ENCODE measurements around the gene GET3.
"Not testable (repeated sequence)": the region's sequence is repeated elsewhere in the genome, so short reads cannot be mapped to it uniquely, and the experiment has no call there.

The GET3 gene

DNA sequence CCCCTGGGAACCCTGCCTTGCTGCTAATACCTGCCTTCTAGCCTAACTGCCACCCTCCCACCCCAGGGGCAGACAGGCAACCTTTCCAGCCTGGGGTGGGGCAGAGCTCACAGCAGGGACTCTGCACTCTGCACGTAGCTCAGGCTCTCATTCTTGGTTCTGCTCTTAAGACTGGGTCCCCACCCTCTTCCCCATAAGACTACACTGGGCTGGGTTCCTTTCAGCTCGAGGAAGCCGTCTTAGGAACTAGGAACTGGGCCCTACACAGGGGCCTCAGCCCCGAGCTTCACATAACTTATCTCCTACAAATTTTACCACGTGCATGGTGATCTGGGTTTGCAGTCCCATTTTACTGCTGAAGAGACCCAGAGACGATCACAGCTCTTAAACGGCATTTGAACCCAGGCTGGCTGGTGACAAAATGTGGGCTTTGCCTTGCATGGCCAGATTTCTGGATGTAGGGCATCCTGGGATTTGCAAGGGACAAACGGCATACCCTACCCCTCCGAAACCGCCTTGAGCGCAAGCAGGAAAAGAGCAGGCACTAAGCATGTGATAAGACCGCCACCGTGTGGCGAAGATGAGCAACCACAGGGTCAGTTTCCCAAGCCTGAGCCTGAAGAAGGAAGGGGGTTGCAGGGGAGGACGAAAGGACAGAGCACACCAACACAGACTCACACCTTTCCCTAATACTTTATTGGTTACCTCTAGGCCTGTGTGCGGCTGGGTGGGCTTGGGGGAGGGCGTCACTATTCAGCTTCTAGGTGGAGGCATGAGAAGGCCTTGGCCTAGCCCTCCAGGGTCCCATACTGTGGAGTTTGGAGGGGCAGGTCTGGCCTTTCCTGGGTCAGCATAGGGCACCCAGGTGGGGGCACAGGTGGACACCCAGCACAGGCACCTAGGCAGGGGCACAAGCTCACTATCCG is 59.1 kb downstream of the GET3 start:
- peaks cover 33% of the 10 kb centered on the region for H3K4me1 Mint-ChIP-seq (ENCODE audit: low read depth)
- peak overlapping the region; percentile 85 for H3K27ac Mint-ChIP-seq
- peaks cover 16% of the 10 kb centered on the region for H3K36me3 Mint-ChIP-seq (ENCODE audit: low read depth)
- no peaks in the 10 kb centered on the region for H3K27me3 Mint-ChIP-seq
- peak overlapping the region; percentile 69 for H3K4me3 Mint-ChIP-seq
- H3K9me3 Mint-ChIP-seq, result no peaks in the 10 kb centered on the region

DNA sequence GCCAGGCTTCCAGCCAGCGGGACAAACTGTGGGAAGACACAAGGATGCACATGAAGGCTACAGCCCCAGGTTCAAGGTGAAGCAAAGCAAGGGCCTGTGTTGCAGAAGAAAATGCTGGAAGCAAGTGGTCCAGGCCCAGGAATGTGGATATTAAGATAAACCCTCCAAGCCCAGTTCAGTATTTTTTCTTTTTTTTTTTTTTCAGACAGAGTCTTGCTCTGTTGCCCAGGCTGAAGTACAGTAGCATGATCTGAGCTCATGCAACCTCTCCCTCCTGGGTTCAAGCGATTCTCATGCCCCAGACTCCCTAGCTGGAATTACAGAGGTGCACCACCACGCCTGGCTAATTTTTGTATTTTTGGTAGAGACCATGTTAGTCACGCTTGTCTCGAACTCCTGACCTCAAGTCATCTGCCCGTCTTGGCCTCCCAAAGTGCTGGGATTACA is 59.9 kb downstream of the GET3 start:
- Mint-ChIP-seq H3K27ac (no peak overlapping the region), H3K36me3 (ENCODE audit: low read depth) (peaks cover 16% of the 10 kb centered on the region), H3K4me1 (ENCODE audit: low read depth) (peaks cover 35% of the 10 kb centered on the region), H3K4me3 (no peak overlapping the region), H3K27me3 (no peaks in the 10 kb centered on the region), H3K9me3 (no peaks in the 10 kb centered on the region)

DNA sequence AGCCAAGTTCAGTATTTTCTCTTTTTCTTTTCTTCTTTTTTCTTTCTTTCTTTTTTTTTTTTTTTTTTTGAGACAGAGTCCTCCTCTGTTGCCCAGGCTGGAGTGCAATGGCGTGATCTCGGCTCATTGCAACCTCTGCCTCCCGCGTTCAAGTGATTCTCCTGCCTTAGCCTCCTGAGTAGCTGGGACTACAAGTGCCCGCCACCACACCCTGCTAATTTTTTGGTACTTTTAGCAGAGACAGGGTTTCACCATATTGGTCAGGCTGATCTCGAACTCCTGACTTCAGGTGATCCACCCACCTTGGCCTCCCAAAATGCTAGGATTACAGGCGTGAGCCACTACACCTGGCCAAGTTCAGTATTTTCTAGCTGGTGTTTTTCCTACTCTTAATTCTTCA is 60.3 kb downstream of the GET3 start:
- not testable (repeated sequence) for H3K27ac Mint-ChIP-seq, H3K27me3 Mint-ChIP-seq, H3K9me3 Mint-ChIP-seq, H3K4me3 Mint-ChIP-seq
- H3K36me3 Mint-ChIP-seq (ENCODE audit: low read depth), result peaks cover 16% of the 10 kb centered on the region
- peaks cover 39% of the 10 kb centered on the region for H3K4me1 Mint-ChIP-seq (ENCODE audit: low read depth)
